Stimulated activated CD4-positive, alpha-beta T cell treated with anti-CD3 and anti-CD28 coated beads, Interleukin-1b, Interleukin-23, amount 100 ng/mL, for 48 hours (primary cell): Measurements from ENCODE around the gene TCERG1.
A peak's percentile ranks its signal among the peaks of the same experiment; 100 is the strongest.
"Not testable (repeated sequence)": the region's sequence is repeated elsewhere in the genome, so short reads cannot be mapped to it uniquely, and the experiment has no call there.

ENCODE experiments used
- DNase-seq: peaks from one replicate; pipeline ENCODE4 v3.0.0-alpha.2; 2020

TCERG1 gene

GRCh38 chr5:146523698-146524097, 76.6 kb downstream of the TCERG1 start:
- no peak for DNase-seq

- DNase-seq: no peak
Observed at GRCh38 chr5:146527785-146528184, 80.7 kb downstream of the TCERG1 start.

- no peak for DNase-seq
Observed at GRCh38 chr5:146528236-146528635, 81.1 kb downstream of the TCERG1 start.

- DNase-seq: no peak
Observed at GRCh38 chr5:146529984-146530383, 82.9 kb downstream of the TCERG1 start.

- DNase-seq: peak; percentile 76
Observed at GRCh38 chr5:146533260-146533857, 86.2 kb downstream of the TCERG1 start.

GRCh38 chr5:146533882-146534281, 86.7 kb downstream of the TCERG1 start:
- no peak for DNase-seq

GRCh38 chr5:146538432-146538831, 91.3 kb downstream of the TCERG1 start:
- DNase-seq: no peak

- DNase-seq: no peak
Observed at GRCh38 chr5:146539973-146540372, 92.8 kb downstream of the TCERG1 start.

- DNase-seq: no peak
Observed at GRCh38 chr5:146540414-146540813, 93.3 kb downstream of the TCERG1 start.

GRCh38 chr5:146541958-146542849, 95.1 kb downstream of the TCERG1 start:
- peak; percentile 68 for DNase-seq

GRCh38 chr5:146544232-146544631, 97.1 kb downstream of the TCERG1 start:
- no peak for DNase-seq

GRCh38 chr5:146548781-146549449, 101.8 kb downstream of the TCERG1 start:
- DNase-seq: no peak

GRCh38 chr5:146549615-146550014, 102.5 kb downstream of the TCERG1 start:
- DNase-seq: no peak

- no peak for DNase-seq
Observed at GRCh38 chr5:146553446-146553845, 106.3 kb downstream of the TCERG1 start.

- DNase-seq: not testable (repeated sequence)
Observed at GRCh38 chr5:146556884-146557283, 109.8 kb downstream of the TCERG1 start.

GRCh38 chr5:146560205-146560812, 113.2 kb downstream of the TCERG1 start:
- DNase-seq: no peak
